GM18858 (cell line): Measurements from ENCODE around the gene C1RL.

ENCODE experiments used
- ATAC-seq: cut with Tn5 transposase; IDR thresholded peaks from one replicate; pipeline ENCODE4 v1.9.1; 2021; ENCODE audit not compliant: unreplicated experiment

C1RL gene

GRCh38 chr12:7093486-7093885 lies 15.5 kb downstream of the C1RL start:
- ATAC-seq = no peak

GRCh38 chr12:7092986-7093460 lies 16.0 kb downstream of the C1RL start:
- ATAC-seq = no peak

GRCh38 chr12:7092229-7092985 lies 16.6 kb downstream of the C1RL start, which contains the start of gene C1R:
Gene C1R, minus strand, starts transcription at chr12:7092445. Its CDS starts 57 bp downstream, at chr12:7092388.
- ATAC-seq = no peak

GRCh38 chr12:7091660-7092228 lies 17.3 kb downstream of the C1RL start:
- ATAC-seq = no peak

GRCh38 chr12:7091171-7091570 lies 17.8 kb downstream of the C1RL start:
- no peak for ATAC-seq

GRCh38 chr12:7090222-7090998 lies 18.6 kb downstream of the C1RL start:
- no peak for ATAC-seq

GRCh38 chr12:7089196-7089871 lies 19.7 kb downstream of the C1RL start:
- no peak for ATAC-seq

GRCh38 chr12:7083125-7083524 lies 25.9 kb downstream of the C1RL start:
- ATAC-seq = no peak

- no peak for ATAC-seq
Observed at GRCh38 chr12:7081037-7081436, 28.0 kb downstream of the C1RL start.

GRCh38 chr12:7079826-7080125 lies 29.2 kb downstream of the C1RL start:
- no peak for ATAC-seq

- ATAC-seq = no peak
Observed at GRCh38 chr12:7078163-7078562, 30.9 kb downstream of the C1RL start.

GRCh38 chr12:7076493-7076892 lies 32.5 kb downstream of the C1RL start:
- no peak for ATAC-seq

GRCh38 chr12:7075939-7076338 lies 33.1 kb downstream of the C1RL start:
- ATAC-seq = no peak

GRCh38 chr12:7075518-7075917 lies 33.5 kb downstream of the C1RL start:
- ATAC-seq = no peak

GRCh38 chr12:7073946-7074345 lies 35.1 kb downstream of the C1RL start:
- ATAC-seq = no peak

- no peak for ATAC-seq
Observed at GRCh38 chr12:7072554-7072953, 36.5 kb downstream of the C1RL start.

GRCh38 chr12:7072035-7072434 lies 37.0 kb downstream of the C1RL start:
- no peak for ATAC-seq

GRCh38 chr12:7069386-7069785 lies 39.6 kb downstream of the C1RL start:
- ATAC-seq = no peak

- ATAC-seq = no peak
Observed at GRCh38 chr12:7068994-7069346, 40.0 kb downstream of the C1RL start.

- no peak for ATAC-seq
Observed at GRCh38 chr12:7068240-7068993, 40.6 kb downstream of the C1RL start.

GRCh38 chr12:7067096-7067495 lies 41.9 kb downstream of the C1RL start:
- ATAC-seq = no peak
